ENCODE measurements around the gene GSG1L.

GSG1L gene

DNA sequence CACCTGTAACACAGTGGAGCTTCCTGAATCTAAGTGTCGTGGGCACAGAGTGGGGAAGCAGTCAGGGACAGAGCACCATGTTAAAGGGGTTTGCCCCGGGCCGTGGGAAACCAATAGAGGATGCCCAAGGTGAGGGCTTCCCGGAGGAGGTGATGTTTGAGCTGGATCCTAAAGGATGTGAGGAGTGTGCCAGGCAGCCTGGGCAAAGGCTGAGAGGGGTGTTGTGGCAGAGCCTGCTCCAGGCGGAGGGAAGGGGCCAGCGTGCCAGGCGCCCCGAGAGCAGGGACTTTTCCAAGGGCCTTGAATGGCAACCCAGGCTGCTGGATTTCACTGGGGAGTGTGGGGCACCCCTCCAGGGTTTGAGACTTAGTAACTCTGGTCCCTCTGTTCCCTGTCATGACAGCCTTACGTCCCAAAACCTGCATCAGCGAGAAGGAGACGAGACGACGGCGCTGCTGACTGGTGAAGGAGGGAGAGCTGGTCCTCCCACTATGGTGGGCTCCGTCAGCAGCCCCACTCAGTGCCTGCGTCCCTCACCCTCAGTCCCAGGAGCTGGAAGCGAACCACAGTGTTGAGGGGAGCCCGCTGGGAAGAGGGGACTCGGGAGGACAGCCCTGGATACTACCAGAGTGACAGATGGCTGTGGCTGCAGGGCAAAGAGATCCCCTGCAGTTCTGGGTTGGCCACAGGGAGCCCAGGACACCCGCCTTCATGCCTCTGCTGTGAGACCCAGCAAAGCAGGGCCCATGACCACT lies 285.2 kb downstream of the GSG1L start:
- no peak for DNase-seq (ENCODE audit: low read depth in 2 of 2, low spot score in 1 of 2)

DNA sequence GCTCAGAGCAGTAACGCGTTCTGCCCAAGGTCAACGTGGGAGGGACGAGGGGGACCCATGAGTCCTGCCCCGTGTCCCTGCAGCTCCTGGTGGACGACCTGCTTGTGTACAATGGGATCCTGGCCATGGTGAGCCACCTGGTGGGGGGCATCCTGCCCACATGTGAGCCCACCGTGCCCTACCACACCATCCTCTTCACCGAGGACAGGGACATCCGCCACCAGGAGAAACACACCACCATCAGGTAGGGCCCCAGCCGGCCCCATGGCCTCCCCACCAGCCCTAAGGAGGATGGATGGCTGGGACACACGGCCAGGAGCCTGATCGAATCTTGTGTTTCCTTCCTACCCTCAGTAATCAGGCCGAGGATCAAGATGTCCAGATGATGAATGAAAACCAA lies 286.0 kb downstream of the GSG1L start:
- DNase-seq (ENCODE audit: low read depth in 2 of 2, low spot score in 1 of 2): no peak

DNA sequence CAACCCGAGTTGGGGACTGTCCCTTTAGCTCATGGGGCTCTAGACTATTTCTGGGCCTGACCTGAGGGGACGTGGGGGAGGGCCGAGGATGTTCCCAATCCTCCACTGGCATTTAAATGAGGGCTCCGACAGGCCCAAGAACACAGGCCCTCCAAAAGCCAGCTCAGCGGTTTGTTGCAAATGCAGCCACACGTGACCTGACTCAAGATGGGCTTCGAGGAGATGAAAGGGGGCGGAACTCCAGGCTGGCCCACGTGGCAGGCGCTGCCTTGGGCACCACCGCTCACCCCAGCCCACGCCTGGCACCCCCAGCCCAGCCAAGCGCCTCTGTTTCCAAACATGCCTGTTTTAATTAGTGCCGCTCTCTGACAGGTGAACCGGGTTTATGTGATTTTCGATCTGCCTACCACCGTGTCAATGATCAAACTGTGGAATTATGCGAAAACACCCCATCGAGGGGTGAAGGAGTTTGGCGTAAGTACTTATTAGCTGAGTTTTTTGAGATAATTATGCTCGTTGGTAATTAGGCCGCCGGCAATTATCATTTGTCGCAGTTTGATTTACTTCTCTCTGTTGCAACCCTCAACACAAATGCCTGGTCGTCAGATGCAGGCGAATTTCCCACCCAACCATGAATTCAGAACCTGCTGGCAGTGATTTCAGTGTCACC lies 286.8 kb downstream of the GSG1L start:
- DNase-seq (ENCODE audit: low read depth in 2 of 2, low spot score in 1 of 2): no peak

DNA sequence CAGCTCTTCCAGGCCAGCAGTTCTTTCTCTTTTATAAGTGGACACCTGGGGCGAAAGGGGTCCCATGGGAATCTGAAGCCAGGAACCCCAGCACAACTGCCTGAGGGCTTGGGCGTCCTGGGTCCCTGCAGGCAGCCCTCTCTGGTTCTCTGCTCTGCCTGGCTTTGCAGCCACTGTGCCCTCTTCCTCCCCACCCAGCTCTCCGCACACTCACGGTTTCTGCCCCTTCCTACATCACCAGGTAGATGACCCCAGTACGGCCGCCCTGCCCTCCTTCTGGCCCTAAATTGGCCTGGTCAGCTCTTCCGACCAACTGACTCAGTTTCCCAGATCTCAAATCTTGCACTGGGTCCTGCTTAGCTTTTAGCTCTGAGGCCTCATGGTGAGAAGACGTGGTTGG lies 288.3 kb downstream of the GSG1L start:
- no peak for DNase-seq (ENCODE audit: low read depth in 2 of 2, low spot score in 1 of 2)

DNA sequence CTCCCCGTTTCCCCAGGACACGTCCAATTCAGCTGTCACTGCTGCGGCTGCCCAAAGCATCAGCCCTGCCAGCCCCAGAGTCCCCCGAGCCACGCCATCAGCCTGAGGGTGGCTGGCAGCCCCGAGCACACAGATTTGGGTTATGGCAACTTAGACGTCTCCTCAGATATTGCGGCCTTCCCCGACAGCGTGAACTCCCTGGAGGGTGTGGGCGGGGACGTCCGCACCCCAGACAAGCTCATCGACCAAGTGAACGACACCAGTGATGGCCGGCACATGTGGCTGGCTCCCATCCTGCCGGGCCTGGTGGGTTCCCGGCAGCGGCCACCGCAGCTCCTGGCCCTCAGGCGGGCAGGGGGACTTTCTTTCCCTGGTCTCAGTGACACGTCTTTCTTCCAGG lies 288.7 kb downstream of the GSG1L start:
- DNase-seq (ENCODE audit: low read depth in 2 of 2, low spot score in 1 of 2): no peak

DNA sequence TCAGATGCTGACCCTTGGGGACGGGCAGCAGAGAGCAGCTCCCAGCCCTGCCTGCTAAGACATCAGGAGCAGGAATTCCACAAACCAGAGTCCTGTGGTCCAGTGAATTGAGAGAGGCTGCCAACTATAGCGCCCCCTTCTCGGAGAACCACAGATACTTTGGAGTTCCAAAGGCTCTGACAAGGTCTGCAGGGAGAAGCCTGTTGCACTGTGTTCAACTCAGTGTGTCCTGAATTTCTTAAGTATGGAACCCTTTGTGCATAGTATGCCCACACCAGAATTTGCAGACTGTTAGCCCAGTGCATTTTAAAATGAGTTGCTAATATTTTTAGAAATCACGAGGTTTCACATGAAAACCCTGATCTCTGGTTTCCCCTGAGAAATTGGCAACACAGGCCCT lies 290.2 kb downstream of the GSG1L start:
- no peak for DNase-seq (ENCODE audit: low read depth in 2 of 2, low spot score in 1 of 2)

DNA sequence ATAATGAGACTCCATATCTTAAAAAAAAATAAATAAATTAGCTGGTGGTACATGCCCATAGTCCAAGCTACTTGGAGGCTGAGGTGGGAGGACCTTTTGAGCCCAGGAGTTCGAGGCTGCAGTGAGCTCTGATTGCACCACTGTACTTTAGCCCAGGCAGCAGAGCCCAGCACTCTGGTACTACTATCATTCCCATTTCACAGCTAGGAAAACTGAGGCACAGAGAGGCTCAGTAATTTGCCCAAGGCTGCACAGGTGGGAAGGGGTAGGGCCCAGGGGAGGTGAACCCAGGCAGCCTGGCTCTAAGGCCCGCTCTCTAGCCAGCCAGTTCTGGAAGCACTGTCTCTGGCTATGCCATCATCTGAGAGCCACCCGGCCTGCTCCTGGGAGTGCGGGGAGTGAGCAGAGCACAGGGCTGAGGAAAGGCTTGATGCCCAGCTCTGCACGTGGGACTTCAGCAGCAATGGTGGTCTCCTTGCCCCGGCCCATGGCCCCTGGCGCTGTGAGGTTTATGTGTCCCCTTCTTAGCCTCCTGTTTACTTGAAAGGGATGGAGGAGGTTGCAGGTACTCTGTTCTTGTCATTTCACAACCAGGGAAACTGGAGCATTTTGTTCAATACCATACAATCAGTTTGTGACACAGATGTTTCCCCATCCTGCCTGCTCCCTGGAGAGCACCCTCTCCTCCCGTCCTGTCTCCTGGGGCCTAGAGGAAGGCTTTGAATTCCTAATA lies 291.3 kb downstream of the GSG1L start:
- DNase-seq (ENCODE audit: low read depth in 2 of 2, low spot score in 1 of 2): no peak

DNA sequence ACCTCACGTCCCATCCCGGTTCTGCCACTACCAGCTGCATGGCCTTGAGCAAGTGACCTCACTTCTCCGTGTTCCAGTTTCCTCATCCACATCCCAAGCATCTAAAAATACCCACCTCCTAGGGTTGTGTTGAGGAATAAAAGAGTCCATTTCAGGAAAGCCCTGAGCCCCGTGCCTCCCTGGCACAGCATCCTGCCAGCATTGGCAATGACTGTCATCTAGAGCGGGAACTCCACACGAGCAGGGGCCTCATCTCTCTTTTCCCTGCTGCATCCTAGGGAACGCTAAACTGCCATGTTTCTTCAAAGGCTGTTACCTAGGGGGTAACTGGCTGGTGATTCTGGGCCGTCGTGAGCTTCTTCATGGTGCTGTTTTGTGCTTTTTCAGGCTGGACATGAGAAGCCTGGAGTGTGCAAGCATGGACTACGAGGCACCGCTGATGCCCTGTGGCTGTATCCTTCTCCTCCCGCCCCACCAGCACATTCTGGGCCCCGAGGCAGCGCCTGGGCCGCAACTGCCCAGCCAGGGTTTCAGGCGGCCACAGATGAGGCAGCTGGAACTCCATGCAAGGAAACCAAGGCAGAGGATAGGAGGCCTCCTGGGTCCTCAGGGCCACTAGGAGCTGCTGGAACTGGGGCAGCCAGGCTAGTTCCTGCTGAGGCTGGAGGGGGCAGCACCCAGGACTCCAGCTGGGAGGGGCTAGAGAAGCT lies 292.2 kb downstream of the GSG1L start:
- DNase-seq (ENCODE audit: low read depth in 2 of 2, low spot score in 1 of 2): no peak

DNA sequence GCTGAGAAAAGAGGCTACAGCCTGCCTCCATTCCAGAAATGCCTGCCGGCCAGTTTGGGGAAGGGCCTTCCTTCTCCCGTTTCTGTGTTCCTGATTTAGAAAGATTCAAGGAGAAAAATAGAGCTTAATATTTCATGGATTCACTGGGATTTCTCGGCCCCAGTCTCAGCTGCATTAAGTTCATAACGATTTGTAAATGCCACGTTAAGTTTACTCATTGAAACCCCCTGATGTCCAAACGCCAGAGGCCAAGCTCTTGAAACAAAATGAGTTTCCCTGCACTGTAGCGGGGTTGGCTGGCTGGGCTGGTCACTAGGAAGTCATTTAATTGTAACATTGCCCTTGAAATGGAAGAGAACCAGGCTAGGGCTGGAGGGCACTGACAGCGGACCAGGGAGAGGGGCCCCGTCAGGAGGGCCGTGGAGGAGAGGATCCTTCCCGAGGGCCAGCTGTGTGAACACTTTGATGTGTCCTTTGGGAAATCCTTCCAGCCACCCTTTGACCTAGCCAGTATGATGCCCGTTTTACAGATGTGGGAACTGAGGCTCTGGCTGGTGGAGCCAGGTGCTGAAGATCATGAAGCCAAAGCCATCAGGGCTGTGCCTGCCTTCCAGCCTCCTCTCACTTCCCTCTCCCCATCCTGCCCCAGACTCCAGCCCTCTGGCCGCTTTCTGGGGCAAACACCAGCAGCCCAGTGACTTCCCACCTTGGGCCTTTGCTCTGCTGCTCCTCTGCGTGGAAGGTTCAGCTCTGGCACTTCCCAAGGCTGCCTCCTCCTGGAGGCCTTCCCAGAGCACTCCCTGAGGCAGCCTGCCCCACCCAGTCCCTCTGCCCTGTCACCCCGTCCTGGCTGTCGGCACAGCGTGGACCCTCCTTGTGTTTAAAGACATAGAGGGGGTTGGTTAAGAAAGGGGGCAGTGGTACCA lies 293.0 kb downstream of the GSG1L start:
- DNase-seq (ENCODE audit: low read depth in 2 of 2, low spot score in 1 of 2): no peak

DNA sequence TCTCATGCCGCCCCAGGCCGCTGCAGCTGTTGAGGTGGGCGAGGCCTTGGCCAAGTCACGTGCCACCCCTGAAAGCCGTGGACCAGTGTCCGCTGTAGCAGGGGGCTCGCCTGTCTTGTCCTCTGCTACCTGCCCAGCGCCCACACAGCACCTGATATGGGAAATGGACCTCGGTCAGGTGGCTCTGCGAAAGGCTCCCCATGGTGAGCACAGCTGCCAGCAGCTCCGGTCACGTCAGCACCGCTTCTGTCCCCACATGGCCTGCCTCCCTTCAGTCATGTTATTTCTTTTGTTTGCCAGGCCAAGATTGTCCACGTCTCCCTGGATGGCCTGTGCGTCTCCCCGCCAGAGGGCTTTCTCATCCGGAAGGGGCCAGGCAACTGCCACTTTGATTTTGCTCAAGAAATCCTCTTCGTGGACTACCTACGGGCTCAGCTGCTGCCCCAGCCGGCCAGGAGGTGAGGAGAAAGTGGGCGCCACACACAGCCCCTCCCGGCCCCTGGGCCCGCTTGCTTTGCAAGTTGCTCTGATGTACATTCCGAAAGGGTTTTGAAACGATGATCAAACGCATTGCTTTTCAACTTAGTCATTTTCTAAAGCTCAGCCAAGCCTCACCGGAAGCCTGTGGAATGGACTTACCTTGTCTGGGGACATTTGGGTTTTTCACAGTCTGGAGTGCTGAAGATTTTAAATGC lies 293.8 kb downstream of the GSG1L start:
- DNase-seq (ENCODE audit: low read depth in 2 of 2, low spot score in 1 of 2): no peak

DNA sequence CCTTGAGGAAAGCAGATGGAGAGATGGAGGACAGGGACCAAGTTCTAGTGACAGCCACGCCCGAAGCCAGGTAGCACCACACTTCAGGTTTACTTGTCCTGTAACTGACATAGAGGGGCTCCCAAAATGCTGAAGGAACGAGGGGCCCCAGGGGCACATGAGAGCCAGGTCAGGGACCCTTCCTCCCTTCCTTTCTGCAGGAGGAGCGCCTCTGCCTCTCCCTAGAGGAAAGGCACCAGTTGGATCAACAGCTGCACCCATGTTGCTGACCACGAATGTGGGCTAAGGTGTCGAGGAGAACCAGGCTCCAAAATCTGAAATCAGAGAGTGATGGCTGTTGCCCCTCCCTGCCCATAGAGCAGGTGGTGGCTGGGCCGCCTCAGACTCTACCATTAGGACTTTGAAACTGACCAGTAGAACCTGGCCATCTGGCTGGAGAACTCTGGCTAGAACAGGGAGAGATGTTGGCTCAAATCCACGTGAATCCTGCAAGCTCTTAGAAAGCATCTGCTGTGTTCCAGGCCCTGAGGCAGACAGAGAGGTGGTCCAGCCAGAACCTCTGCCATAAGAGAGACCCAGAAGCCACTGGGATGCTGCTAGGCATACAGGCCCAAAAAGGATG lies 294.8 kb downstream of the GSG1L start:
- DNase-seq (ENCODE audit: low read depth in 2 of 2, low spot score in 1 of 2): no peak

DNA sequence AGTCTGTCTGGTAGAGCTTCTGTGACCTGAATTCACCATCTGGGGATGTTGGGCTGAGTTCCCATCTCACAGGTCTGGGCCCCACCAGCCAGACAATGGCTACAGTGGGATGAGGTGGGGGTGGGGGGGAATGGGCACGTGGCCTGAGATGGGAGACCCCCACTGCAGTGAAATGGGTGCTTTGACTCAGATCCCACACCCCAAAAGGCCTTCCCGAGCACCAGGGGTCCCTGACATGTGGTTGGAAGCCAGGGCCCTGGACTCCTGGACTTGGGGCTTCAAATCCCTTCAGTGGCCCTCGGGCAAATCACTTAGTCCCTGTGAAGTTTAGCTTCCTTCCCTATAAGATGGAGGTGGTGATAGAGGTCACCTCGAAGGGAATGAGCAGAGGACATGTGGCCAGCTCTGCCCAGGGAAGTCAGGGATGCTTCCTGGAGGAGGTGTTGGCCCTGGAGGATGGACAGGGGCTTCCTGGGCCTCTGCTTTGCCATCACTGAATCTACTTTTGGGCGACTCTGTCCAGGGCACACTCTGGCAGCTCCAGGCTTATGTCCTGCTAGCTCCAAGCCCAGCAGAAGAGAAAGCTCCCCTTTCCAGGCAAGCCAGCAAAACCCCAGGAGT lies 295.4 kb downstream of the GSG1L start:
- DNase-seq (ENCODE audit: low read depth in 2 of 2, low spot score in 1 of 2): no peak

DNA sequence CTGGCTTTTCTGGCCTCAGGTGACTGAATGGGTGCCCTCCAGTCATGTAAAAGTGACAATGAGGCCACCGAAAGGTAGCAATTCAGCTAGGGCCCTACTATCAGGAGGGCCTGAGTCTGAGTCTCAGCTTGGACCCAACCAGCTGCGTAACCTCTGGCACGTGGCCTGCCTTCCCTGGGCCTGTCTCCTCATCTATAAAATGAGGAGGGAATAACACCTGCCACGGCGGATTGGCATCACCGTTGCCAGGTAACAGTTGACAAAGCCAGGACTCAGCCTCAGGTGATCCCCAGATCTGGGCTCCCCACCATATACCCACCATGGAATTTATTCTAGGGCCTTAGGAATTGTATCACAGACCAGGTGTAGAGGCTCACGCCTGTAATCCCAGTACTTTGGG lies 296.4 kb downstream of the GSG1L start:
- DNase-seq (ENCODE audit: low read depth in 2 of 2, low spot score in 1 of 2): no peak

DNA sequence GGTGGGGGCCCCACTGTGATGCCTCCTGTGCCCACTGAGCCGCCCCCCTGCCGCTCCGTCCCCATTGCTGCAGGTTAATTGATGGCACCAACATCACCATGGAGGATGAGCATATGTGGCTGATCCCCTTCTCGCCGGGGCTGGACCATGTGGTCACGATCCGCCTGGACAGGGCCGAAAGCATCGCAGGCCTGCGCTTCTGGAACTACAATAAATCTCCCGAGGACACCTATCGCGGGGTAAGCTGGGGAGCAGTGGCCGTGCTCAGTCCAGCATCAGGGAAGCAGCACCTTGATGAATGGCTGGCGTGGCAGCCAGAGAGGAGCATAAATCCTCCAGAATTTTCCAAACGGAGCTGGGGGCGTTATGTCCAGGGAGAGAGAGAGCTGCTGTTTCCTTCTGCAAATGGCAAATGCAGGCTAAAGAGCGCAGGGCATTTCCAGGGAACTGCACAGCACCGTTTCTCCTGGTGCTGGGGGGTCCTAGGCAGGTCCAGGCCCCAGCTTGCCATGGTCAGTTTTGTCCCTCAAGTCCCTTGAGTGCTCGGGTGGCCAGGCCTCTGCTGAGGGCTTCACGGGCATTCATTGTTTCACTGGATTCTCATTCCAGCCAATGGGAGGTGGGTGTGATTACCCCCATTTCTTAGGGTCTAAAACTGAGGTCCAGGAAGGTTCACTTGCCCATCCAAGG lies 297.1 kb downstream of the GSG1L start:
- no peak for DNase-seq (ENCODE audit: low read depth in 2 of 2, low spot score in 1 of 2)

DNA sequence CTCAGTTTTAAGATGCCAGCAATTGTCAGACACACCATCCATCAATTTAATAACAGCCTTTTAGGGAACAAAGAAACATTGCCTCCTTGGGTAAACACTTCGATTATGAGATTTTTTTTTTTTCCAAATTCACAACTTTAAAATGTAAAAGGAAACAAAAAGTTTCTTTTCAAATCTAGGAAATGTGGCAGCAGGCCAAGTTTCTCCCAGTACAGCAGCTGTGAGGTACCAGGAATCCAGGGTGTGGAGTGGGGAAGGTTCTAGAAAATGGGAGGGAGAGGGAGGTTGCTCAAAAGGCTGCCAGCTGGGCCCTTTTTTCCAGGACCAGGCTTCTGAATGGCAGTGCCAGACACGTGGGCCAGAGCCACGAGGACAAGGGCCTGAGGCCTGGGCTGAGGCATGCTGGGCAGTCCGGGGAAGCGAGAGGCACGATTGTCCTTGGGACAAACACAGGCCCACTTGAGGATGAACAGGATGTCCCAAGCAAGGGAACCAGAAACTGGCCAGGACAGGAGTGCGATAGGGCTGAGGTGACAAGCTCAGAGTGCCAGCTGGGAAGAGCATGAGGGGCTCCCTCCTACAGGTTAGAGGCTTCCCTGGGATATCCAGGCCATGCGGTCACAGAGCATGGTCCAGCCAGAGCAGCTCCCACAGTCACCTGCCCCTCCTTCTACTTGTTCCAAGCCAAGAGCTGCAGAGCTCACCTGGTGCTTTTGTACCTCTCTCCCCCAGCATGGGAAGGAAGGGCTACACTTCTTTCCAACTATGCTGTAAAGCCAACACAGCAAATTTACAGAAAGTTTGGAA lies 298.4 kb downstream of the GSG1L start:
- no peak for DNase-seq (ENCODE audit: low read depth in 2 of 2, low spot score in 1 of 2)

DNA sequence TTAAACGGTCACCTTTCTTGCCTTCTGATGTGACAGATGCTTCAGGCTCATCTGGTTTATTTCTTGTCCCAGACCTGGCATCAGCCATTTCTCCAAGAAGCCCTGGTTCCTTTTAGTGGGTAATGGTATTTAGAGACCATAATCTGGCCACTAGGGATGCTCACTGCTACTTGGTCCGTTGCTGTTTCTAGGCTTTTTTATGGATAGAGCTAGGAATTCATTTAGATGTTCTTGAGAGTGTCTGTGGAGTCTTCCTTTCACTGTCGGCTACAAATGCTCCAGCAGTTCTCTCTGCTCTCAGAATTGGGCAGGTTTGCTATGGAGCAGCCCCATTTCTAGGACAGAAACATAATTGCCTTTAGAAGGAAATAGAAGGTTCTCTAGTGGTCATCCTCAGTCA lies 299.1 kb downstream of the GSG1L start:
- no peak for DNase-seq (ENCODE audit: low read depth in 2 of 2, low spot score in 1 of 2)

DNA sequence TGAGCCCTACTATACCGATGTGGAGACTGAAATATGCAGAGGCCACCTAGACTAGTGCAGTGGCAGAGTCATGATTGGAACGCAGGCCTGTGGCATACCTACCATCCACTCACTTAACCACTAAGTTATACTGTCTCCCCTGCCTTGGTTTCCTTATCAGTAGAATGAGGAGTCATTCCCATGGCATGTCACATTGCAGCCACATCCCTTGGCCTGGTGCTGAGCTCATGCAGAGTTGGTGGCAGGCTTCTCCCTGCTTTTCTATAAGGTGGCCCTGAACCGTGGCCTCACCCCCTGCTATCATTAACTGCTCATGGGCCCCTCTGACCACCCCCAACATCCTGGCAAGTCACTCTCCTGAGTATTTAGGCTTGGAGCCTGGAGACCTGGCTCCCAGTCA lies 301.1 kb downstream of the GSG1L start:
- DNase-seq (ENCODE audit: low read depth in 2 of 2, low spot score in 1 of 2): no peak

DNA sequence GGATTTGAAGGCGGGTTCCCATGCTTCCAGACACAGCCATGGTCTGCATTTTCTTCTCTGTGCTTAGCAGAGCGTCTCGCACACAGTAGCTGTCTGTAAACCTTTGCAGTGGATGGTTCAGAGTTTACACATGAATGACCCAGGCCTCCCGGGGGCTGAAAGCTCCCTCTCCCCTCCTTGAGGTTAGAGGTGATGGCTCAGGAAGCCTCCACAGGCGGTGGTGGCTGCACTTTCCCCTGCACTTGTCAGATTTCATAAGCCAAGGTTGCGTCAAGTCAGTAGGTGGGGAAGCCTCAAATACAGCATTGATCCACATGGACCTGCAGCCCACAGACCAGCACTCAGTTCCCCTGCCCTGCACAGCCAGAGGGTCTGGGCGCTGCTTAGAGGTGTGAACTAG lies 301.7 kb downstream of the GSG1L start:
- no peak for DNase-seq (ENCODE audit: low read depth in 2 of 2, low spot score in 1 of 2)
